WI38 (cell line): ENCODE measurements around the gene TBL1XR1.

Source experiments
- H3K4me3 ChIP-seq: 2 replicates; pipeline ENCODE4 v1.5.1; 2011; ENCODE audit warnings: low read depth, mild to moderate bottlenecking, control low read depth, low read length
- CTCF ChIP-seq: IDR thresholded peaks from 2 replicates; pipeline ENCODE4 v1.5.1; 2012; ENCODE audit warnings: low read depth, mild to moderate bottlenecking, control low read depth, low read length

TBL1XR1 gene

GRCh38 chr3:176978441-176978840 is 218.8 kb downstream of the TBL1XR1 start:
- TF ChIP-seq CTCF: no peak

GRCh38 chr3:176977331-176977730 is 220.0 kb downstream of the TBL1XR1 start:
- TF ChIP-seq CTCF: no peak
- no peak overlapping the region for H3K4me3 ChIP-seq

More at GRCh38 chr3:176978441-176978840, 218.8 kb downstream of the TBL1XR1 start:
- H3K4me3 ChIP-seq: no peak overlapping the region

GRCh38 chr3:176976586-176976985 is 220.7 kb downstream of the TBL1XR1 start:
- no peak overlapping the region for H3K4me3 ChIP-seq
- no peak for TF ChIP-seq CTCF

- no peak for TF ChIP-seq CTCF
- no peak overlapping the region for H3K4me3 ChIP-seq
These were observed 223.0 kb downstream of the TBL1XR1 start for GRCh38 chr3:176974279-176974678.

- H3K4me3 ChIP-seq: no peak overlapping the region
- no peak for TF ChIP-seq CTCF
These were observed 225.6 kb downstream of the TBL1XR1 start for GRCh38 chr3:176971613-176972174.

GRCh38 chr3:176970770-176971169 is 226.5 kb downstream of the TBL1XR1 start:
- no peak for TF ChIP-seq CTCF
- no peak overlapping the region for H3K4me3 ChIP-seq

GRCh38 chr3:176969506-176969905 is 227.8 kb downstream of the TBL1XR1 start:
- no peak overlapping the region for H3K4me3 ChIP-seq
- TF ChIP-seq CTCF: no peak
